Stimulated activated CD8-positive, alpha-beta memory T cell treated with anti-CD3 and anti-CD28 coated beads, Interleukin-2, amount 100 ng/mL, for 48 hours (primary cell): Measurements from ENCODE around the gene LOXL1.

ENCODE experiments used
- DNase-seq, 2 donors: peaks; one replicate each; pipeline ENCODE4 v3.0.0-alpha.2; 2020; ENCODE audit warnings: low read depth in 2 of 2

Gene LOXL1

DNA sequence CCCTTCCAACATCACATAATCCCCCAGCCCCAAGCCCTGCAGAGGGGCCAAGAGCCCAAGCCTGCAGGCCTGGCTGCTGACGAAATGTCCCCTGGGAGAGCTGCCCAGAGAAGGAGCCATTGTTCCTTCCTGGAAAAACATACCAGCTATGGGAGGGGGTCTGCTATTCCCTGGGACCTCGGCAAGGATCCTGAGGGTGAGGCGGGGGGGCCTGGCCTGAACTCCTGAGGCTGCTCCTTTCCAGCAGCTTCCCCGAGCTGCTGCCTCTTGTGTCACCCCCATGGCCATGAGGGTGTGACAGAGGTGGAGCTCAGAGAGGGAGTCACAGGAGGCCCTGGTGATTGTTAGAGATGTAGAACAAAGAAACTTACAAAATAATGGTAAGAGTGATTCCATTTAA lies 12.9 kb downstream of the LOXL1 start:
- no peak for DNase-seq

DNA sequence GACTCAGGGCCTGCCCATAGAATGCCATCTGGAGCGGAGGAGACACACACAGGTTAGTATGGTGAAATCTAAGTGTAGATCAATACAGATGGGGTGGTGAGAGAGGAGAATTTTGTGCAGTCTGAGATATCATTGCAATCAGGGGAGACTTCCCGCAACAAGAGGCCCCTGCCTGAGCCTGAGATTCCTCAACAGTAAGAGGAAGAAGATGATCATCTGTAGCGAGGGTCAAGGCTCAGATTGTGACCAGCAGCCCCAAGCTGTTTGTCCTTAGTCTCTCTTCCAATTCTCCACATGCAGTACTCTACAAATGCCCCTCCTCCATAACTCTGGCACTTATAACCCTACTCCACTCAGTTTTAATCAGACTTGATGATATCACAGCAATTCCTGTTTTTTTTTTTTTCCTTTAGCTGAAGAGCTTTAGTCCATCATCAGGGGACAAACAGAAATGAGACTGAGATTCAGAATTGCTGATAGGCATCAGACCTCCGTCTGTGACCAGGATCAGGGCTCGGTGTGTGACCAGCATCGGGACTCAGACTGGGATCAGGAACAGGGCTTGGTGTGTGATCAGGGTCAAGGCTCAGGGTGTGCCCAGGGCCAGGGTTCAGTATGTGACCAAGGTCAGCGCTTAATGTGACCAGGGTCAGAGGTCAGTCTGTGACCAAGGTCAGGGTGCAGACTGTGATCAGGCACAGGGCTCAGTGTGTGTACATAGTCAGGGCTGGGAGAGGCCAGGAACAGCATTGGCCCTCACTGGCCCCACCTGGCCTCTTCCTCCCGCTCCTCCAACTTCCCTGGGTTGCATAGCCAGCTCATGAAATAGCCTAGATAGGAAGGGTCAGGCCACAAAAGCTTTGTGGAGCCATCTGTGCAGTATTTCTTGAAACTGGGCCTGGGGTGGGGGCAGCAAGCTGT lies 14.1 kb downstream of the LOXL1 start:
- DNase-seq, result no peak

DNA sequence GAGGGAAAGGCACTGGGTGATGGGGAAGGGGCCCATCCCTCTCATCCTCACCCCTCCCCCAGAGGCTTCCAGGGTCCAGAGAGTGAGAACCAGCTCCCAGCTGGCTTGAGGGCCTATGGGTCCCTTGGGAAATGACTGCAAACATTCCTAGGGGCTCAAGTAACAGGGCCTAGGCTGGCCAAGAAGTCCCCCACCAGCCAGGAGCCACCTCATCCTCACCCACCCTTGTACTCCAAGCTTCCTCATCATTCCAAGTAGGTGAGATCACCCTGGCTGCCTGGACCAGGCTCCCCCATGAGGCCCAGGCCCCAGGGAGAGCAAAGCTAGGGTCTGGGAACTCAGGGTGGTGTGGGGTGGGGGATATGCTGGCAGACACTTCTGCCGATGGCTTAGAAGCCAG lies 14.8 kb downstream of the LOXL1 start:
- no peak for DNase-seq

DNA sequence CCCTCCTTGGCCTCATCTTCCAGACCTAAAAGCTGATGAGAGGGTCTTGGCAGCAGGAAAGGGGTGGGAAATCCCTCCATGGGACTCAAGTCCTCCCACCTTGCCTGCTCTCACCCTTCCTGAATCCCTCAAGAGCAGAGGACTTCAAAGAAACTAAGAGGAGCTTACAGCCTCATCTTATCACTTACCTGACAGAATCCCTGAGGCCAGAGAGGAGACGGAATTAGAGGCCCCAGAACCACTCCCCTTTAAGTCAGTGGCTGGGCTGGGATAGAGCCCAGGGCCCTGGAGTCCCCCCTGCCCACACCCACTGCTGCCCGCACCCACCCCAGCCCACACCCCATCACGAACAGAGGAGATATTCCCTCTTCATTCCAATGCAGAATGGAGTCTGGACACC lies 15.2 kb downstream of the LOXL1 start:
- no peak for DNase-seq

DNA sequence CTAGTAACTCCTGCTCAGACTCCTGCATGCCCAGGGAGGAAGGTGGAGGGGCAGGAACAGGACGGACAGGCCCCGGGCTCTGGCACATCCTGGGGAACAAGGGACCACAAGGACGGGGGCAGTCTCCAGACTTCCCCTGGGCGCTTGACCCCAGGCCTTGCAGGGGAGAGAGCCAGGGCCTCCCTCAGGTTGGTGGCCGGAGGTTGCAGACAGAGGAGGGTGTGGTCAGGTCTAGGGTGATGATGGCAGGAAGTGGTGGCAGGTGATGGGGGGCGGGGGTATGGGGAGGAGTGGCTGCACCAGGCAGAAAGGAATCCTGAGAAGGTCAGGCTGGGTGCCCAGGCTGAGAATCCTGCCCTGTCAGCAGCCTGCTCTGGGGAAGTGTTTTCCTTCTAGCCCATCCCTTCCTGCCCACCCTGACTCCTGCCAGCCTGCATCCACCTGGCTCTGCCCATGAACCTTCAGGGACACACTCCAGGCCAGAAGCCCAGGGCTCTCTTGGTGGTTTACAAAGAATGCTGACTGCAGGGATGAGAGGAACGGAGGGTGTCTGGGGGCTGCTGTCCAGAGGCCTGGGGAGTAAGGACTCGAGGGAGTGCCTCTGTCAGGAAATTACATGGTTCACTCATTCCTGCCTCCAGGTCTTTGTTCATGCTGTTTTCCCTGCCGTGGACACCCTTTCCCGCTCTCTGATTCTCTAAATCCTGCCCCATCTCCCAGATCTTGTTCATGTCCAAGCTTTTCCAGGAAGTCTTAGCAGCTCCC lies 15.8 kb downstream of the LOXL1 start:
- DNase-seq, result no peak

DNA sequence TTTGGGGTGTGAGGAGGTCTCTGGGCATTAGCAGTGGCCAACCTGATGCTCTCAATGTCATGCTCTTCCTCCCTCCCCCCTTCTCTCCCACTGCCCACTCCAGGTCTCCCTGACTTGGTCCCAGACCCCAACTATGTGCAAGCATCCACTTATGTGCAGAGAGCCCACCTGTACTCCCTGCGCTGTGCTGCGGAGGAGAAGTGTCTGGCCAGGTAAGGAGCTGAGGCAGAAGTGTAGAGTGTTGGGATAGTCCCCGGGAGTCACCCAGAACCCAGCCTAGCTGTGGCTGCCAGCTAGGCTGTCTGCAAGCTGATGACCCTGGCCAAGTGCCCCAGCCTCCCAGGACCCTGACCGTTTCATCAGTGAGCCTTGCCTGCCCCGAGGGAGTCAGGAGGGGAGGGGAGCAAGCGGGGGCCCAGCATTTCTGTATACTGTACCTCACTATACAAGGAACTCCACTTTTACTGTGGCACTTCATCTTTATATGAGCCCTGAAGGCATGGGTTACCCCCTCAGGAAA lies 16.5 kb downstream of the LOXL1 start:
- DNase-seq, result no peak

DNA sequence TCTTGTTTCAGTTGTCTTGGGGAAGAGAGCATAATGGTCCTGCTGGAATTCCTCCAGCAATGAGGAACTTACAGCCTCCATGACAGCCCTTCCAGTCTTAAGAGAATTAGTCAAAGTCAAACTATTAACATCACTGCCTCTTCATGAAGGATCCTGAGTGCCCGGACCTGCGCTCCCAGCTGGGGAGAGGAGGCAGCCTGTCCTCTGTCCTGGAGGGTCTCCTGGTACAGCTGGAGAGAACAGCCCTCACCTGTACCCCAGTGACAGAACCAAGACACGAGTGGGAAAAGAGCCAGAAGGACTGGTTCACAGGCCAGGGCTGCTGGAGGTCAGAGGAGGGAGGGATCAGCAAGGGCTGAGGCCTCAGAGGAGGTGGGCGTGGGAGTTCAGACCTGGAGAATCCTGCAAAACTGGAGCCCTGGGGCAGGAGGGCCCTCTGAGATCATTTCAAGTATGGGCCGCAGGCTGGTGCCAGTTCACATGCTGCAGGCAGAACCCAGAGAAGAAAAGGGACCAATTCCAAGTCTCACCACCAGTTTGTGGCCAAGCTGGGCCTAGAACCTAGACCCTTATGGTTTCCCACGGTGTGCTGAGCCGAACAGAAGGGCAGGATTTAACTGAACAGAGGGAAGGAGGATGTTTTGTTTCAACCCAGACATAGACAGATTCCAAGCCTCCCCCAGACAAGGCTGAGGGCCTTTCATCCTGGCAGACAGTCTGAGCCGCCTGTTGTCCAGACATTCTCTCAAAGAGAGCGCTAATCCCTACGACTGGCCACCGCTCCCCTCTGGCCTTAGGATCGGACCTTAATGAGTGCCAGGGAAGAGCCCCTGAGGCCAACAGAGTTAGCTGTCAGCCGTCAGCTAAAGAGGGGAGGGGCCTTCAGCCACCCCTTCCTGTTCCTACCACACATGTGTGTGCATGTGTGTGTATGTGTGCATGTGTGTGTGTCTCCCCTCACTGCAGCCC lies 18.2 kb downstream of the LOXL1 start:
- no peak for DNase-seq

DNA sequence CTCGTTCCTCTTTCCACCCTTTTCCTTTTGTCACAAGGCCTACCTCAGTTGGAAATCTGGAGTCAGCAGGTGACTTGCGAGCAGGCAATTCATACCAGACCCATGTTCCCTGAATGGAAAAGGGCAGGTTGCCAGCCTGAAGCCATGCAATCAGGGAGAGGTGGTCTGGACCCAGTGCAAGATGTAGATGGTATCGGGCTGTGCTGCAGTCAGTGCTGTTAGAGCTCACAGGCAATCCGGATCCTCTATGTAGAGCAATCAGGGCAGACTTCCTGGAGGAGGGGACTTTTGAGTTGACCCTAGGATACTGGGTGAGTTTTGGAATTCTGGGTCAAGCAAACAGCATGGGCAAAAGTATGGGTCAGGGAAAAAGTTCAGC lies 18.9 kb downstream of the LOXL1 start:
- no peak for DNase-seq

DNA sequence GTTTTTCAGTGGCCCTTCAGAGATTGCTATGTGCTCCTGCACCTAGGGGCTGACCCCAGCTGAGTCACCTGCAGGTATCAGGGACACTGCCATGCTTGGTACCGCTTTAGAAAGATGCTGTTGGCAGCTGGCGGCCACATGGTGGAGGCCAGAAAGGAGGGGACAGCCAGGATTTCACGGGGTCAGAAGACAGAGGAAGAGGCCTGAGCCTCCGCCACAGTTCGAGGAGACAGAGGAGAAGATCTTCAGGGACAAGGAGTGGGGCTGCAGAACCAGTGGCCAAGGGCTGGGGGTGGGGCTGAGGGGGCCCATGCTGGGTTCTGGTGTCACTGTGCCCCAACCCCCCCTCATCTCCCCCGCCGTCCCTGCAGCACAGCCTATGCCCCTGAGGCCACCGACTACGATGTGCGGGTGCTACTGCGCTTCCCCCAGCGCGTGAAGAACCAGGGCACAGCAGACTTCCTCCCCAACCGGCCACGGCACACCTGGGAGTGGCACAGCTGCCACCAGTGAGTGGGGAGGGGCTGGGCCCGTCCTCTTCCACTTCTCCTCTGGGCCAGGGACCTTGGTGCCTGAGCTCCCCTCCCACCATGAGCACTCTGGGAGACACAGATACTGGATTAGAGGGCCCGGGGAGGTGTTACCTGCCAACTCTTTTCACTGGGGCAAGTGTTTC lies 19.9 kb downstream of the LOXL1 start:
- DNase-seq, result no peak

DNA sequence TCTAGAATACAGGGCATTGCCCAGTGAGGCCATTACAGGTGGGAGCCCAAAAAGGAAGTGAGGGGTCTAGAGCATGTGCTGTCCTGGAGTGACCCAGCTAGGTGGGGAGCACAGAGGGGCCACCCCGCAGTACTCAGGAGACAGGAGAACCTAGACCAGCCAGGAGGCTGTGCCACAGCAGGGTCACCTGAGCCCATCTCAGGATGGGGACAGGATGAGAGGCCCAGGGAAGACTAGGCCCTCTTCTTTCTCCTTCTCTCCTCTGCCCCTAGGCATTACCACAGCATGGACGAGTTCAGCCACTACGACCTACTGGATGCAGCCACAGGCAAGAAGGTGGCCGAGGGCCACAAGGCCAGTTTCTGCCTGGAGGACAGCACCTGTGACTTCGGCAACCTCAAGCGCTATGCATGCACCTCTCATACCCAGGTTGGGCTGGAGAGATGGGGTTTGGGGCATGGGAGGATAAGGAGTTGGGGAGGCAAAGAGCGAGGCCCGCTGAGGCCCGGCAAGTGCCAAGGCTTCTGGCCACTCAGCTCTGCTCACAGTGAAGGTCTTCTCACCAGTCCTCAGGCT lies 20.6 kb downstream of the LOXL1 start:
- DNase-seq, result no peak

DNA sequence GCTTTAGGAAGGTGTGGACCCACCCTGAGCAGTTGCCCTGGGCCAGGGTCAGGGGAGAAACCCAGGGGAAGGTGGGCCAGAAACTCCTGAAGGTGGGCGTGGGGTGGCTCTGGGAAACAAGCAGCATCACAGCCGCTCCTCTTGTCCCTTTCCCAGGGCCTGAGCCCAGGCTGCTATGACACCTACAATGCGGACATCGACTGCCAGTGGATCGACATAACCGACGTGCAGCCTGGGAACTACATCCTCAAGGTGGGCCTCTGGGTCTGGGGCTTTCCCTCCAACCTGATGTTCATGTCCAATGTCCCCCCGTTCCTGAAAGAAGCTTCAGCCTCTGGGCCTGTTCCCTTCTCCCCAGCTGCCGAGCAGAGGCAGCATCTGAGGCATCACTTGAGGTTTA lies 21.4 kb downstream of the LOXL1 start:
- no peak for DNase-seq

DNA sequence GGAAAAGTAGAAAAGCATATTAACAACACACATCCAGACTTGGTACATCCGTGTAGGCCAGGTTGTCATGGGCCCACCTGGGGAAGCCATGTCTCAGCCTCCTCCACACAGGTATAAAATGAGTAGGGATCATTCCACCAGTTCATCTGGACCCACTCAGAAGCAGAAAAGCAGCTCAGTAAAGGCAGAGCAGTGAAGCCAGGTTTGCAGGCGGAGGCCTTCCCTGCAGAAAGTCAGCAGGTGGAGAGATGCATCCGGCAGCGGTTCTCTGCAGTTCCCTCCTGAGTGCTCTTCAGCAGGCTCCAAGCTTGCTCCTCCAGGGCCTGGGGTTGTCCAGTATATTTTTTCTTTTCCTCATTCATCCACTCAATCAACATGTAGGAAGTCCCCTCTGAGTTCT lies 22.1 kb downstream of the LOXL1 start:
- DNase-seq, result no peak

DNA sequence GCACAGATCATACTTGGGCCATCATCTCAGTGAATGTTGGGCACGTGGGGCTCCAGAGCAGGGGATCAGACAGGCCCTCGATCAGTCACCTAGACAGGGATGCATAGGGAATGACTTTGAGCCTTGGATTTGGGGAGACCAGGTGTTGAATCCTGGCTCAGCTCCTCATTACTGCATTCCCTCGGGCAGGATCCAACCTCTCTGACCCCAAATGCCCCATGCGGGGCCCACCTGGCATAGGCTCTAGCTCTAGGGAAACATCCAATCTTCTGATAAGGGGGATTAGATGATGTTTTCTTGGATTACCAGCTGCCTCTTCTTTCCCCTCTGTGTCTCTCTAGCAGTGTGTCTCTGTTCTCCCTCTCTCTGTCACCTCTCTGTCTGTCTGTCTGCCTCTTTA lies 22.7 kb downstream of the LOXL1 start:
- DNase-seq, result no peak

DNA sequence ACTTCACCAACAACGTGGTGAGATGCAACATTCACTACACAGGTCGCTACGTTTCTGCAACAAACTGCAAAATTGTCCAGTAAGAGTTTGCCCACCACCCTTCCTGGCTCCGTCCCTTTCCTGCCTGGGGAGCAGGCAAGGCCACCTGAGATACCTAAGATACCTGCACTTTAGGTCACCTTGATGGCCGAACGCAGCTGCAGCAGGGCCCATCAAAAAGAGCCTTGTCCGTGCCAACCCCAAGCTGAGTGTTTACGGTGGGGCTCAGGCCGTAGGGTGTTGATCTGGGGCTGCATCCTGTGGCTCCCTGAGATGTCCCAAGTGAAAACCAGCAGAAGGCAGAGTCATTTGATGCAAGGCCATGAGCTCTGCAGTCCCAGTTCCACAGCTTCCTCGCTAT lies 23.2 kb downstream of the LOXL1 start:
- DNase-seq, result no peak

DNA sequence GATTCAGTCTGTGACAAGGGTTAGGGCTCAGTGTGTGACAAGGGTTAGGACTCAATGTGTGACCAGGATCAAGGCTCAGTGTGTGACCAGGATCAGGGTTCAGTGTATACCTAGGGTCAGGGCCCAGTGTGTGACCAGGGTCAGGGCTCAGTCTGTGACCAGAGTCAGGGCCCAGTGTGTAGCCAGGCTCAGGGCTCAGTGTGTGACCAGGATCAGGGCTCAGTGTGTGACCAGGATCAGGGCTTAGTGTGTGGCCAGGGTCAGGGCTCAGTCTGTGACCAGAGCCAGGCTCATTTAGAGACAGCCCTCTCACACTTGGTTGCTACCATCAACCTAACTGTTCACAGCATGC lies 24.2 kb downstream of the LOXL1 start:
- DNase-seq, result no peak

DNA sequence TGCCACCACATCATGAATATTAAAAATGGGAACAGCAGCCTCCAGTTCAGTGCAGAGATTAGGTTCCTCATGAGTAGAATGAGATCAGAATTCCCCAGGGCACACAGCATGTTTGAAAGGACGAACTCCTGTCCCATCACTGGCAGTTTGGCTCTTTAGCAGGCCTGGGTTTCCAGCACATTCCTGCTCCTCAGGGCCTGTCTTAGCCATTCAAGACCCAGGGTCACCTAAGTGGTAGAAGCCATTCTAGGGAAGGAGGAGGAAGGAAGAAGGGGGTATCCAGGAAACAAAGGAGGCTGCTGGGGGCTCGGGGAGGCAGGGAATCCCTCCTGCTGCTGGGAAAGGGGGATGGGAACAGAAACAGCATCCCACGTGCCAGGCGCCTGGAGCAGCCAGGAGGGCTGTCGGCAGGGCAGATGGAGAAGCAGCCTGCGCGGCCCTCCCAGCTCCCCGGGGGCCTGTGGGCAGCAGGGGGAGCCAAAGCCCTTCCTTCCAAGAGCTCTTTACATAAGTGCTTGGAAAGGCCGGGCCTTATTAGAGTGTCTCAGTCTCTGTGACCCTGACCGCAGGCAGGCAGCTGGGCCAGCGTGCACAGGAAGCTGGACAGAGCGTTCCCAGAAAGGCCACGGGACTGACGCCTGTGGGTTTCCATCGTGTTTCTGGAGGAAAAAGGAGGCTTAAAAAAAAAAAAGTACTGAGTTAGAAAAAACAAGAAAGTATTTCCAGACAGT lies 24.7 kb downstream of the LOXL1 start:
- DNase-seq, result peak; percentile 52 to 54

DNA sequence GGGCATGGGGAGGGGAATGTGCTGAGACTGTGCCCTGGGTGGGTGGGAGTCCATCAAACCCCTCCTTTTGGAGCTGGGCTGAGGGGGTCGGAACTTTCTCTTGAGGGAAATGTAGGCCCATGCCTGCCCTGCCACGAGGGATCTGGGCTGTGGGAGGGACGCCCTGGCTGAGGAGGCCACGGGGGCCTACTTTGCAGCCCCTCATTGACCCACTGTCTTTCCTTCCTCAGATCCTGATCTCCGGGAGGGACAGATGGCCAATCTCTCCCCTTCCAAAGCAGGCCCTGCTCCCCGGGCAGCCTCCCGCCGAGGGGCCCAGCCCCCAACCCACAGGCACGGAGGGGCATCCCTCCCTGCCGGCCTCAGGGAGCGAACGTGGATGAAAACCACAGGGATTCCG lies 25.3 kb downstream of the LOXL1 start:
- DNase-seq, result no peak

DNA sequence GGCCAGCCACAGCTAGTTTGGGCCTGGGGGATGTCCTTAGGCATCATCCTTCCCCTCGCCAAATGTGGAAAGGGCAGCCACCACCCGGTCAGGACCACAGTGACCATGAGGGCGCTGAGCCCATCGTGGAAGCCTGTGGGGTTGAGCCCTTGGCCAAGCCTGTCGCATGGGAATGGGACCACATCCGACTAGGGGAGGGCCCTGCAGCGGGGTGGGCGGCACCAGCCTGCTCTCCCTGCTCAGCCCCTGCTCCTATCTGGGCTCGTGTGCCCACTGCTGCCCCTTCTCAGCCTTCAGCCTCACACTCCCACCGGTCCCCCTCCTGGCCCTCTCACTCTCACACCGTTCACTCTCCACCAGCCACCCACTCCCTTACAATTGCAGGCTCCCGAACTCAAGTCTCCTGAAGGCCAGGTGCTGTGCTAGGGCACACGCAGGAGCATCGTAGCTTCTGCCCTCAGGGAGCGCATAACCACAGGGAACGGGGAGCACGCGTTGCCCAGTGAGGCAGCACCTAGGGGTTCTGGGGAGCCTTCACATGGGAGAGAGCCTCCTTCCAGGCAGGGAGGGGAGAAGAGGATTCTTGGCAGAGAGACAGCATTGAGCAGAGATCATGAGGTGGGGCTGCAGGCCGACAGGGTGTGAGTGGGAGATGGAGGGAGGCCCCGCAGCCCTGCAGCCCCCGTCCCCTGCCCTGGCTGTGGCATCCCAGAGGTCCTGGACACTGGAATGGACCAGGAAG lies 26.1 kb downstream of the LOXL1 start:
- no peak for DNase-seq

DNA sequence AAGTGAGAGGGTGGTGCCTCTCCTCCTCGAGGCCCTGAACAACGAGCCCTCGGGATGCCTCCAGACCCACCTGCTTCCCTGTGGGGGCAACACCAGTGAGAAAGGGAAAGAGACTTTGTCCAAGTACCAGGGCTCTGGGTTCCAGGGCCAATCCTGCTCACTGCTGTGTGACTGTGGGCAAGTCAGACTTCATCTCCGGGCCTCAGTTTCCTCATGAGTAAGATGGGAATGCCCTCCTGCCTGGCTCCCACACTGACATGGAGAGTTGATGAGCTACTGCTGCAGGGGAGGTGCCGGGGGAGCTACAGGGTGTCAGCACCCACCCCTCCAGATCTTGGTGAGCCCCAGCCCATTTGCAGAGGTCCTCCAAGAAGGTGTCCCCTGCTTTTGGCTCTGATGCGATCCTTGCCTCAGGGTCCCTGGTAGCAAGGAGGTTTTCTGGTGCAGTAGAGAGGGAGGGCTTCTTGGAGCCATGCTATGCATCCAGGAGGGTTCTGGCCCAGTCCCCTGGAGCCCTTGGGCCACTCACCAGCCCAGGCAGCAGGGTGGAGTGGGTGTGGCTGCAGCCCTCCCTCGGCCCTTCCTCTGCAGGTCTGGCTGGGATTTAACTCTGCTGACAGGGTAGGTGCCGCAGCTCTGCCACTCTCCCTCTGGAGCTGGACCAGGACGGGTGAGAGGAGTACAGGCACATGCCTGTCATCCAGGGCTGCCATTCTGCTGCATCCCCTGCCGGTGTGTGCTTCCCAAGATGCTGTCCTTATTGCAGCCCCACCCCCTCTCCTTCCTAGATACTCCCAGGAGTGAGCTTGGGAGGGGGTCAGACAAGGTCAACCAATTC lies 26.9 kb downstream of the LOXL1 start:
- no peak for DNase-seq
